H1 (cell line): ENCODE data around the gene SLX9. TPM values are rescaled to one million over a fixed set of nuclear protein-coding genes. Genes with fewer than 3 reads are reported as not detected.

Source experiments
- BRCA1 ChIP-seq: IDR thresholded peaks from 2 replicates; pipeline ENCODE4 v1.6.1; 2012; ENCODE audit warnings: low read depth, low read length, improper control_type of control experiment
- CBX8 ChIP-seq: fragments of 300-800, 300-1000 bp; sonication (generic); IDR thresholded peaks from 2 replicates; pipeline ENCODE4 v1.7.1; 2016; ENCODE audit warnings: low read depth, low read length, borderline replicate concordance
- CREB1 ChIP-seq: IDR thresholded peaks from 2 replicates; pipeline ENCODE4 v1.6.1; 2012; ENCODE audit warnings: inconsistent platforms
- RNF2 ChIP-seq: fragments of 200-900, 300-1000 bp; sonication (generic); IDR thresholded peaks from 2 replicates; pipeline ENCODE4 v1.7.1; 2016; ENCODE audit warnings: borderline replicate concordance, low read depth, mild to moderate bottlenecking, antibody characterized with exemption, low read length; ENCODE audit not compliant: poor library complexity, severe bottlenecking; ENCODE audit errors: missing control alignments
- SIN3A ChIP-seq, 2 experiments: IDR thresholded peaks in 1 of 2; conservative IDR thresholded peaks in 1 of 2; 2 replicates each; pipeline ENCODE4 v1.6.1; 2011 to 2012; ENCODE audit warnings: low read length in 2 of 2, improper control_type of control experiment in 1 of 2, low read depth in 1 of 2, mild to moderate bottlenecking in 1 of 2
- SIRT6 ChIP-seq: IDR thresholded peaks from one replicate; pipeline ENCODE4 v1.7.1; 2012; ENCODE audit warnings: low read length, inconsistent platforms
- SP2 ChIP-seq: IDR thresholded peaks from 2 replicates; pipeline ENCODE4 v1.6.1; 2012; ENCODE audit warnings: mild to moderate bottlenecking, low read length, inconsistent platforms
- SRF ChIP-seq: IDR thresholded peaks from 2 replicates; pipeline ENCODE4 v1.6.1; 2011; ENCODE audit warnings: mild to moderate bottlenecking, low read depth, low read length, moderate library complexity
- polyA plus RNA-seq, 7 experiments: library from polyadenylated mRNA; depleted of rRNA in 3 of 7; stranded (reverse) in 5 of 7; unstranded in 2 of 7; fragments of >200 nt in 5 of 7; fragments of 200-250 nt in 2 of 7; gene quantifications; 1 replicate in 5 of 7; 2 replicates in 1 of 7; 4 replicates in 1 of 7; pipeline versions ENCODE4 v1.2.1 to v1.2.3, GENCODE V29; 2011 to 2013; ENCODE audit warnings: missing spikeins in 2 of 7, mixed read lengths in 2 of 7
- total RNA-seq: library from RNA; stranded (reverse); fragmentation: NEBNext Ultra II Directional; extraction: Animal tissue kit (Norgen Biotek cat#: 25700); gene quantifications from 2 replicates; pipeline ENCODE4 v1.2.1, GENCODE V29; 2021
- TF ChIP-seq, protein P1 (sequence below): fragments of 300-600 bp; sonication (generic); IDR thresholded peaks from 2 replicates; pipeline ENCODE4 v1.7.1; 2012; ENCODE audit warnings: low read length, moderate library complexity, mild to moderate bottlenecking, inconsistent platforms; ENCODE audit not compliant: insufficient replicate concordance
- TF ChIP-seq, protein P2 (sequence below): IDR thresholded peaks from 2 replicates; pipeline ENCODE4 v1.6.1; 2012; ENCODE audit warnings: low read length, inconsistent platforms

SLX9 gene
- total and polyA plus RNA-seq, 2 of the 8 experiments (the other 6 are each of a cell fraction or from before 2014, with no cell fraction given): 17.7 to 57.3 TPM

DNA sequence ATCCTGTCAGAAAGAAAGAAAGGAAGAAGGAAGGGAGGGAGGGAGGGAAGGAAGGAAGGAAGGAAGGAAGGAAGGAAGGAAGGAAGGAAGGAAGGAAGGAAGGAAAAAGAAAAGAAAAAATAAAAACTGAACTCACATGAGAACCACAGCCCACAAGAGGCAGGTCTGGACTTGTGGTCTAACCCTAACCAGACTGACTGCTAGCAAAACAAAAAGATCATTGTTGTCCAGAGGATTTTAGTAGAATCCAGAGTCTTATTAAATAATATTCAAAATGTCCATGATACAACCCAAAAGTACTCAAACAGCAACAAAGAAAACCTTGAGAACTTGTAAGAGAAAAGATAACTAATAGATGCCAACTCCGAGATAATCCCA lies 14.5 kb upstream of the SLX9 start (continued):
- TF ChIP-seq, protein P1, sequence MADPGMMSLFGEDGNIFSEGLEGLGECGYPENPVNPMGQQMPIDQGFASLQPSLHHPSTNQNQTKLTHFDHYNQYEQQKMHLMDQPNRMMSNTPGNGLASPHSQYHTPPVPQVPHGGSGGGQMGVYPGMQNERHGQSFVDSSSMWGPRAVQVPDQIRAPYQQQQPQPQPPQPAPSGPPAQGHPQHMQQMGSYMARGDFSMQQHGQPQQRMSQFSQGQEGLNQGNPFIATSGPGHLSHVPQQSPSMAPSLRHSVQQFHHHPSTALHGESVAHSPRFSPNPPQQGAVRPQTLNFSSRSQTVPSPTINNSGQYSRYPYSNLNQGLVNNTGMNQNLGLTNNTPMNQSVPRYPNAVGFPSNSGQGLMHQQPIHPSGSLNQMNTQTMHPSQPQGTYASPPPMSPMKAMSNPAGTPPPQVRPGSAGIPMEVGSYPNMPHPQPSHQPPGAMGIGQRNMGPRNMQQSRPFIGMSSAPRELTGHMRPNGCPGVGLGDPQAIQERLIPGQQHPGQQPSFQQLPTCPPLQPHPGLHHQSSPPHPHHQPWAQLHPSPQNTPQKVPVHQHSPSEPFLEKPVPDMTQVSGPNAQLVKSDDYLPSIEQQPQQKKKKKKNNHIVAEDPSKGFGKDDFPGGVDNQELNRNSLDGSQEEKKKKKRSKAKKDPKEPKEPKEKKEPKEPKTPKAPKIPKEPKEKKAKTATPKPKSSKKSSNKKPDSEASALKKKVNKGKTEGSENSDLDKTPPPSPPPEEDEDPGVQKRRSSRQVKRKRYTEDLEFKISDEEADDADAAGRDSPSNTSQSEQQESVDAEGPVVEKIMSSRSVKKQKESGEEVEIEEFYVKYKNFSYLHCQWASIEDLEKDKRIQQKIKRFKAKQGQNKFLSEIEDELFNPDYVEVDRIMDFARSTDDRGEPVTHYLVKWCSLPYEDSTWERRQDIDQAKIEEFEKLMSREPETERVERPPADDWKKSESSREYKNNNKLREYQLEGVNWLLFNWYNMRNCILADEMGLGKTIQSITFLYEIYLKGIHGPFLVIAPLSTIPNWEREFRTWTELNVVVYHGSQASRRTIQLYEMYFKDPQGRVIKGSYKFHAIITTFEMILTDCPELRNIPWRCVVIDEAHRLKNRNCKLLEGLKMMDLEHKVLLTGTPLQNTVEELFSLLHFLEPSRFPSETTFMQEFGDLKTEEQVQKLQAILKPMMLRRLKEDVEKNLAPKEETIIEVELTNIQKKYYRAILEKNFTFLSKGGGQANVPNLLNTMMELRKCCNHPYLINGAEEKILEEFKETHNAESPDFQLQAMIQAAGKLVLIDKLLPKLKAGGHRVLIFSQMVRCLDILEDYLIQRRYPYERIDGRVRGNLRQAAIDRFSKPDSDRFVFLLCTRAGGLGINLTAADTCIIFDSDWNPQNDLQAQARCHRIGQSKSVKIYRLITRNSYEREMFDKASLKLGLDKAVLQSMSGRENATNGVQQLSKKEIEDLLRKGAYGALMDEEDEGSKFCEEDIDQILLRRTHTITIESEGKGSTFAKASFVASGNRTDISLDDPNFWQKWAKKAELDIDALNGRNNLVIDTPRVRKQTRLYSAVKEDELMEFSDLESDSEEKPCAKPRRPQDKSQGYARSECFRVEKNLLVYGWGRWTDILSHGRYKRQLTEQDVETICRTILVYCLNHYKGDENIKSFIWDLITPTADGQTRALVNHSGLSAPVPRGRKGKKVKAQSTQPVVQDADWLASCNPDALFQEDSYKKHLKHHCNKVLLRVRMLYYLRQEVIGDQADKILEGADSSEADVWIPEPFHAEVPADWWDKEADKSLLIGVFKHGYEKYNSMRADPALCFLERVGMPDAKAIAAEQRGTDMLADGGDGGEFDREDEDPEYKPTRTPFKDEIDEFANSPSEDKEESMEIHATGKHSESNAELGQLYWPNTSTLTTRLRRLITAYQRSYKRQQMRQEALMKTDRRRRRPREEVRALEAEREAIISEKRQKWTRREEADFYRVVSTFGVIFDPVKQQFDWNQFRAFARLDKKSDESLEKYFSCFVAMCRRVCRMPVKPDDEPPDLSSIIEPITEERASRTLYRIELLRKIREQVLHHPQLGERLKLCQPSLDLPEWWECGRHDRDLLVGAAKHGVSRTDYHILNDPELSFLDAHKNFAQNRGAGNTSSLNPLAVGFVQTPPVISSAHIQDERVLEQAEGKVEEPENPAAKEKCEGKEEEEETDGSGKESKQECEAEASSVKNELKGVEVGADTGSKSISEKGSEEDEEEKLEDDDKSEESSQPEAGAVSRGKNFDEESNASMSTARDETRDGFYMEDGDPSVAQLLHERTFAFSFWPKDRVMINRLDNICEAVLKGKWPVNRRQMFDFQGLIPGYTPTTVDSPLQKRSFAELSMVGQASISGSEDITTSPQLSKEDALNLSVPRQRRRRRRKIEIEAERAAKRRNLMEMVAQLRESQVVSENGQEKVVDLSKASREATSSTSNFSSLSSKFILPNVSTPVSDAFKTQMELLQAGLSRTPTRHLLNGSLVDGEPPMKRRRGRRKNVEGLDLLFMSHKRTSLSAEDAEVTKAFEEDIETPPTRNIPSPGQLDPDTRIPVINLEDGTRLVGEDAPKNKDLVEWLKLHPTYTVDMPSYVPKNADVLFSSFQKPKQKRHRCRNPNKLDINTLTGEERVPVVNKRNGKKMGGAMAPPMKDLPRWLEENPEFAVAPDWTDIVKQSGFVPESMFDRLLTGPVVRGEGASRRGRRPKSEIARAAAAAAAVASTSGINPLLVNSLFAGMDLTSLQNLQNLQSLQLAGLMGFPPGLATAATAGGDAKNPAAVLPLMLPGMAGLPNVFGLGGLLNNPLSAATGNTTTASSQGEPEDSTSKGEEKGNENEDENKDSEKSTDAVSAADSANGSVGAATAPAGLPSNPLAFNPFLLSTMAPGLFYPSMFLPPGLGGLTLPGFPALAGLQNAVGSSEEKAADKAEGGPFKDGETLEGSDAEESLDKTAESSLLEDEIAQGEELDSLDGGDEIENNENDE: no peak
- no peak for TF ChIP-seq SIN3A (conservative IDR thresholded peaks at IDR 0.05 in 1 of 2, IDR thresholded peaks at IDR 0.05 in 1 of 2; ENCODE audit: low read depth in 1 of 2, low read length in 2 of 2)
- TF ChIP-seq CBX8: no peak
- TF ChIP-seq RNF2: no peak
- no peak for TF ChIP-seq SRF
- TF ChIP-seq SP2: no peak
- no peak for TF ChIP-seq SIRT6
- no peak for TF ChIP-seq CREB1
- TF ChIP-seq BRCA1: no peak
- TF ChIP-seq, protein P2, sequence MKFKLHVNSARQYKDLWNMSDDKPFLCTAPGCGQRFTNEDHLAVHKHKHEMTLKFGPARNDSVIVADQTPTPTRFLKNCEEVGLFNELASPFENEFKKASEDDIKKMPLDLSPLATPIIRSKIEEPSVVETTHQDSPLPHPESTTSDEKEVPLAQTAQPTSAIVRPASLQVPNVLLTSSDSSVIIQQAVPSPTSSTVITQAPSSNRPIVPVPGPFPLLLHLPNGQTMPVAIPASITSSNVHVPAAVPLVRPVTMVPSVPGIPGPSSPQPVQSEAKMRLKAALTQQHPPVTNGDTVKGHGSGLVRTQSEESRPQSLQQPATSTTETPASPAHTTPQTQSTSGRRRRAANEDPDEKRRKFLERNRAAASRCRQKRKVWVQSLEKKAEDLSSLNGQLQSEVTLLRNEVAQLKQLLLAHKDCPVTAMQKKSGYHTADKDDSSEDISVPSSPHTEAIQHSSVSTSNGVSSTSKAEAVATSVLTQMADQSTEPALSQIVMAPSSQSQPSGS: no peak
